SK-N-SH (cell line): ENCODE data around the gene LENG8. TPM values are rescaled to one million over a fixed set of nuclear protein-coding genes. Genes with fewer than 3 reads are reported as not detected.
A peak's percentile ranks its signal among the peaks of the same experiment; 100 is the strongest.
"Not testable (repeated sequence)": the region's sequence is repeated elsewhere in the genome, so short reads cannot be mapped to it uniquely, and the experiment has no call there.

Experiments
- CTCF ChIA-PET: fragments of 300-600, 350-600 bp; formaldehyde crosslinking; extraction: SDS; loops from one replicate; lab custom pipeline; 2021; lab: Yijun Ruan, JAX
- POLR2A ChIA-PET: fragments of 350-600 bp; sonication (Branson Sonifier 250); formaldehyde crosslinking; extraction: SDS; loops from one replicate; lab custom pipeline; 2020; ENCODE audit warnings: antibody characterized with exemption, inconsistent platforms; lab: Yijun Ruan, JAX
- DNase-seq: peaks from one replicate; pipeline ENCODE4 v3.0.0; 2012
- H2AFZ ChIP-seq: fragments of 200-600 bp; sonication (generic); 2 replicates; pipeline ENCODE4 v1.8.1; 2016; ENCODE audit warnings: antibody characterized with exemption, mild to moderate bottlenecking, low read depth
- H3F3A ChIP-seq: fragments of 200-600 bp; sonication (generic); replicated peaks from 2 replicates; pipeline ENCODE3; 2016; ENCODE audit warnings: antibody characterized with exemption, mild to moderate bottlenecking; ENCODE audit not compliant: insufficient read depth
- H3K27ac ChIP-seq, 2 experiments: fragments of 200-500 bp in 1 of 2; fragments of 200-600 bp in 1 of 2; sonication (Bioruptor generic) in 1 of 2; sonication (generic), shearing (Covaris generic) in 1 of 2; 2 replicates each; pipeline versions ENCODE4 v1.5.1 to v1.6.1; 2014 to 2016; ENCODE audit warnings: low read depth in 2 of 2, inconsistent platforms in 1 of 2, low read length in 1 of 2, mild to moderate bottlenecking in 1 of 2, mixed read lengths in 1 of 2
- H3K27me3 ChIP-seq: fragments of 200-600 bp; sonication (generic), shearing (Covaris generic); 2 replicates; pipeline ENCODE4 v1.6.1; 2016; ENCODE audit warnings: mixed run types; ENCODE audit not compliant: insufficient read depth
- H3K36me3 ChIP-seq, 2 experiments: fragments of 200-500 bp in 1 of 2; fragments of 200-600 bp in 1 of 2; sonication (Bioruptor generic) in 1 of 2; sonication (generic) in 1 of 2; replicated peaks in 1 of 2; 2 replicates each; pipeline versions ENCODE3 to v1.5.1; 2014 to 2016; ENCODE audit warnings: low read length in 1 of 2, mild to moderate bottlenecking in 1 of 2; ENCODE audit not compliant: insufficient read depth in 2 of 2, control insufficient read depth in 1 of 2
- H3K4me1 ChIP-seq, 2 experiments: fragments of 200-500 bp in 1 of 2; fragments of 200-600 bp in 1 of 2; sonication (Bioruptor generic) in 1 of 2; sonication (generic), shearing (Covaris generic) in 1 of 2; 2 replicates each; pipeline versions ENCODE4 v1.5.1 to v1.6.1; 2014 to 2016; ENCODE audit warnings: low read depth in 1 of 2, low read length in 1 of 2, mixed run types in 1 of 2; ENCODE audit not compliant: insufficient read depth in 2 of 2, control insufficient read depth in 1 of 2
- H3K4me2 ChIP-seq: fragments of 200-600 bp; sonication (generic), shearing (Covaris generic); 2 replicates; pipeline ENCODE4 v1.6.1; 2017; ENCODE audit warnings: mixed run types
- H3K4me3 ChIP-seq, 2 experiments: fragments of 200-500 bp in 1 of 2; fragments of 200-600 bp in 1 of 2; sonication (Bioruptor generic) in 1 of 2; sonication (generic), shearing (Covaris generic) in 1 of 2; 2 replicates each; pipeline versions ENCODE4 v1.5.1 to v1.8.1; 2014 to 2016; ENCODE audit warnings: low read depth in 2 of 2, inconsistent platforms in 1 of 2, low read length in 1 of 2, mild to moderate bottlenecking in 1 of 2, mixed read lengths in 1 of 2, moderate library complexity in 1 of 2
- H3K79me2 ChIP-seq: fragments of 200-600 bp; sonication (generic); 2 replicates; pipeline ENCODE4 v1.8.1; 2017; ENCODE audit warnings: mild to moderate bottlenecking; ENCODE audit not compliant: insufficient read depth
- H3K9ac ChIP-seq: fragments of 200-600 bp; sonication (generic); 2 replicates; pipeline ENCODE4 v1.6.1; 2017; ENCODE audit warnings: mixed run types
- H3K9me2 ChIP-seq: fragments of 200-600 bp; sonication (generic); 2 replicates; pipeline ENCODE4 v1.6.1; 2017; ENCODE audit warnings: mixed run types
- H3K9me3 ChIP-seq: fragments of 200-600 bp; sonication (generic); 2 replicates; pipeline ENCODE4 v1.6.1; 2017; ENCODE audit warnings: mixed run types, mild to moderate bottlenecking, moderate library complexity
- H4K20me1 ChIP-seq: fragments of 200-600 bp; sonication (generic); 2 replicates; pipeline ENCODE4 v1.6.1; 2017; ENCODE audit warnings: mild to moderate bottlenecking, mixed run types; ENCODE audit not compliant: insufficient read depth
- CHD2 ChIP-seq: fragments of 150-350 bp; IDR thresholded peaks from 2 replicates; pipeline ENCODE4 v1.6.1; 2018; ENCODE audit warnings: low read length; ENCODE audit not compliant: partially characterized antibody
- EP300 ChIP-seq, 2 experiments: IDR thresholded peaks; 2 replicates each; pipeline versions ENCODE4 v1.4.0 to v1.6.1; 2012; ENCODE audit warnings: borderline replicate concordance in 1 of 2, low read depth in 1 of 2, low read length in 1 of 2
- FOXM1 ChIP-seq: IDR thresholded peaks from 2 replicates; pipeline ENCODE4 v1.4.0; 2012; ENCODE audit warnings: low read depth, mild to moderate bottlenecking
- JUND ChIP-seq: IDR thresholded peaks from 2 replicates; pipeline ENCODE4 v1.4.0; 2012
- MEF2A ChIP-seq: IDR thresholded peaks from 2 replicates; pipeline ENCODE4 v1.4.0; 2012; ENCODE audit warnings: low read depth, borderline replicate concordance
- RAD21 ChIP-seq: IDR thresholded peaks from 2 replicates; pipeline ENCODE4 v1.6.1; 2012; ENCODE audit warnings: mild to moderate bottlenecking, low read length
- REST ChIP-seq: IDR thresholded peaks from 2 replicates; pipeline ENCODE4 v1.6.1; 2012; ENCODE audit warnings: mild to moderate bottlenecking, low read depth, low read length, moderate library complexity
- RFX5 ChIP-seq: IDR thresholded peaks from 2 replicates; pipeline ENCODE4 v1.6.1; 2012; ENCODE audit warnings: mild to moderate bottlenecking, improper control_type of control experiment, low read length
- RXRA ChIP-seq: IDR thresholded peaks from 2 replicates; pipeline ENCODE4 v1.4.0; 2012; ENCODE audit warnings: low read depth, mild to moderate bottlenecking, borderline replicate concordance
- SIN3A ChIP-seq: IDR thresholded peaks from 2 replicates; pipeline ENCODE4 v1.6.1; 2012; ENCODE audit warnings: low read depth, mild to moderate bottlenecking, low read length, moderate library complexity, borderline replicate concordance
- TCF12 ChIP-seq: IDR thresholded peaks from 2 replicates; pipeline ENCODE4 v1.4.0; 2012
- TEAD4 ChIP-seq: IDR thresholded peaks from 2 replicates; pipeline ENCODE4 v1.4.0; 2012; ENCODE audit warnings: mild to moderate bottlenecking, borderline replicate concordance; ENCODE audit not compliant: insufficient read depth
- USF1 ChIP-seq: IDR thresholded peaks from 2 replicates; pipeline ENCODE4 v1.4.0; 2012; ENCODE audit warnings: low read depth, borderline replicate concordance
- YY1 ChIP-seq: IDR thresholded peaks from 2 replicates; pipeline ENCODE4 v1.4.0; 2012; ENCODE audit warnings: low read depth, mild to moderate bottlenecking
- WGBS: methylation state at CpG from one replicate; pipeline ENCODE4 v1.1.6; 2017; ENCODE audit warnings: low lambda C conversion rate; 5-methylcytosine and 5-hydroxymethylcytosine counted together
- polyA plus RNA-seq, 3 experiments: library from polyadenylated mRNA; depleted of rRNA; stranded (reverse); fragments of >200 nt; gene quantifications; 2 replicates each; pipeline ENCODE4 v1.2.3, GENCODE V29; 2012

The LENG8 gene
- polyA plus RNA-seq, 1 of the 3 experiments (the other 2 are of a cell fraction), result 84.0 TPM

- Histone ChIP-seq H3K36me3 (peaks cover 0 to 14% of the 10 kb centered on the region in 2 experiments), H3K4me2 (no peak overlapping the region), H3K4me3 (peak overlapping the region in 1 of 2 experiments; percentile 63; a peak in 1 of 4 replicates), H4K20me1 (peaks cover 5% of the 10 kb centered on the region; the same call in 1 of the 2 replicates), H3K27me3 (no peaks in the 10 kb centered on the region; the same call in 1 of the 2 replicates), H3K9ac (no peak overlapping the region), H3K79me2 (no peaks in the 10 kb centered on the region), H2AFZ (no peak overlapping the region), H3K9me3 (no peaks in the 10 kb centered on the region), H3K9me2 (no peaks in the 10 kb centered on the region), H3K27ac (no peak overlapping the region), H3F3A (peaks cover 24% of the 10 kb centered on the region), H3K4me1 (peaks cover 0 to 17% of the 10 kb centered on the region in 2 experiments; a peak in 1 of 4 replicates)
- DNase-seq, result no peak
- TF ChIP-seq RAD21 (no peak), REST (no peak), TEAD4 (no peak), RXRA (no peak), EP300 (IDR thresholded peaks at IDR 0.05; ENCODE audit: borderline replicate concordance in 1 of 2, low read depth in 1 of 2, low read length in 1 of 2) (no peak), MEF2A (no peak), SIN3A (no peak), TCF12 (no peak), CHD2 (no peak), FOXM1 (no peak), RFX5 (no peak), JUND (no peak), USF1 (no peak), YY1 (no peak)
- POLR2A ChIA-PET, result no interaction called here
- WGBS, result 70% methylated on average over 44 of the region's 49 CpGs
- CTCF ChIA-PET, result interaction anchor here (0.6 to 1.7 kb wide), 5 partner anchors 12 to 34 kb away, joined by 3 to 5 read pairs (median 3); no protein-coding TSS in a partner anchor
Observed at GRCh38 chr19:54465426-54466109, 16.6 kb downstream of the LENG8 start.

- H3K36me3 ChIP-seq, H3K9ac ChIP-seq, H4K20me1 ChIP-seq, H3K4me3 ChIP-seq, H3K27ac ChIP-seq, H3K4me2 ChIP-seq, POLR2A ChIA-PET, H3K9me3 ChIP-seq, H3K79me2 ChIP-seq, H3K27me3 ChIP-seq, DNase-seq, H3K9me2 ChIP-seq, H2AFZ ChIP-seq: not testable (repeated sequence)
- Histone ChIP-seq H3F3A (peaks cover 24% of the 10 kb centered on the region), H3K4me1 (peaks cover 0 to 17% of the 10 kb centered on the region in 2 experiments; a peak in 1 of 4 replicates)
- CTCF ChIA-PET, result interaction anchor here (1.0 to 1.7 kb wide), 4 partner anchors 12 to 34 kb away, joined by 3 to 5 read pairs (median 4); no protein-coding TSS in a partner anchor
- WGBS, result 91% methylated on average over 14 of the region's 14 CpGs
Observed at GRCh38 chr19:54466110-54466480, 17.1 kb downstream of the LENG8 start.
